Measurements from ENCODE around the gene HMCN2.
A peak's percentile ranks its signal among the peaks of the same experiment; 100 is the strongest.
"Not testable (repeated sequence)": the region's sequence is repeated elsewhere in the genome, so short reads cannot be mapped to it uniquely, and the experiment has no call there.

Gene HMCN2

DNA sequence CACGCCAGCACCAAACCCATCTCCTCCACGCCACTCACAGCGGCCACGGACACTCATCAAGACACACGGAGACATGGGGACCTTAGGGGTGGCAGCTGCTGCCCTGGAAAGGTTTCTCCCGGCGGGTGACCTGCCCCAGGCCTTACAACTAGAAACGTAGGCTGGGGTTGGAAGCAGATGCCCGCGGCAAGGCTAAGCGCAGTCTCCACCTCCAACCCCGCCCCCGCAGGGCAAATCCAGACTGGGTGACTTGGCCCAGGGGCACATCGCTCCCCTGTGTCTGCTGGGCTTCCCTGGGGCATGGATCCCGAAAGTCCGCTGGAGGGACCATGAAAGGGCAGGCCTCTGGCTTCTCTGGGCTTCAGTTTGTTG is 167.2 kb downstream of the HMCN2 start:
- DNase-seq (ENCODE audit: low spot score) = no peak

DNA sequence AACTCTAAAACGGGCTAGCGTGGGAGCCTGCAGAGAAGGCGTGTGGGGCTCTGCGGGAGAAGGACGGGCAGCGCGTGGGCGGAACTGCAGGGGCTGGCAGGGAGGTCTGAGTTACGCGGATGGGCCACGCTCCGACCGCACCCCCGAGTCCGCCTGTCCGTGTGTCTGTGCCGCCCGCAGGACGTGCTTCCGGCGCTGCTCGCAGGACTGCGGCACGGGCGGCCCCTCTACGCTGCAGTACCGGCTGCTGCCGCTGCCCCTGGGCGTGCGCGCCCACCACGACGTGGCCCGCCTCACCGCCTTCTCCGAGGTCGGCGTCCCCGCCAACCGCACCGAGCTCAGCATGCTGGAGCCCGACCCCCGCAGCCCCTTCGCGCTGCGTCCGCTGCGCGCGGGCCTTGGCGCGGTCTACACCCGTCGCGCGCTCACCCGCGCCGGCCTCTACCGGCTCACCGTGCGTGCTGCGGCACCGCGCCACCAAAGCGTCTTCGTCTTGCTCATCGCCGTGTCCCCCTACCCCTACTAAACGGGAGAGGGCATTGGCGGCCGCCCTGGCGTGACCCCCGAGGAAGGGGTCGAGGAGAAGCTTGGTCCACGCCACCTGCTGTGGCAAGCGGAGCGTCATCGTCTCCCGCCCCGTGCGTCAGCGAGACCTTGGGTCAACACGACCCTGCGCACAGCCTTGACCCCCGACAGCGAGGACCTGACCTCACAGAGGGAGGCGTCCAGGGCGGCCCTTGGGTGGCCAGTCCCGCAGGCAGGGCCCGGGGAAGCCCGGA is 167.8 kb downstream of the HMCN2 start:
- peak; percentile 74 for DNase-seq (ENCODE audit: low spot score)

DNA sequence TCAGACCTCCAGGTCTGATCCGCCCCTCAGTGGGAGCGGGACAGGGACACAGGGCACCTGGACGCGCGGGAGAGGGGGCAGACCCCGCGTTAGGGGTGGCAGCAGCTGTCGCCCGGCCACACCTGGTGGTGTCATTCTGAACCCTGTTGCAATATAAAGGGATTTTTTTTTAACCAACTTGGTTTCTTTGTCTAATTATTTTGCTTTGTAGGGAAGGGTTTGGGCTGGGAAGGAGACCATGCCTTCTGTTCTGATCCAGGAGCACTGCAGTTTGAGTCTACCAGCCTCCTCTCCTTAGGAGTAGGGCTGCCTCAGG is 168.3 kb downstream of the HMCN2 start:
- DNase-seq (ENCODE audit: low spot score) = no peak

- DNase-seq (ENCODE audit: low spot score) = not testable (repeated sequence)
Measured at GRCh38 chr9:130434656-130435055, 169.1 kb downstream of the HMCN2 start.

DNA sequence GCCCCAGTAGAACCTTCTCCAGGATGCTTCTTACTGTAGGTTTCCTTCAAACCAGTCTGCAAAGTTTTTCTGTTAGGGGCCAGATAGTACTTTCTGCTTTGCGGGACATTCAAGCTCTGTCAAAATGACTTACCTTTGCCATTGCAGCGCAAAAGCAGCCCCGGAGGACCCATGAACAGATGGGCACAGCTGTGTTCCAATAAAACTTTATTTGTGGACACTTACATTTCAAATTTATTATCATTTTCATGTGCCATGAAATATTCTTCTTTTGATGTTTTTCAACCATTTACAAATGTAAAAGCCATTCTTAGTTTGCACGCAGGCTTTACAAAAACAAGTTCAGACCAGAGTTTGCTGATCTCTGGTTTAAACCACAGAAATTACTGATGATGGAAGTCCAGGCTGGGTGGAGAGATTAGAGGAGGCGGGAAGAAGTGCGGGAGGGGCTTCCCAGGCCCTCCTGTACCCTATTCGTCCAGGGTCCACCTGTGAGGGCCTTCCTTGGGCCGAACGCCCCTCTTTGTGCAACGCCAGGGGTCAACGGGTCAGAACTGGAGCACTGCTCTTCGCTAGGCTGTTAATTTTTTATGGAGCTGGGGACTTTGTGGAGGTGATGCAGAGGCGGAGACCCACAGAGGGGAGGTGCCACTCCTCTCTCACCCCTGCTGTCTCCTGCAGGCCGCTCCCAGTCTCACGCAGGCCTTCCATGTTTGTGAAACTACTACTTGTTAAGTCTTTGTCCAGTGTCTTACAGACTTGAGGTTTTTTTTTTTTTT is 171.6 kb downstream of the HMCN2 start:
- DNase-seq (ENCODE audit: low spot score) = no peak

DNA sequence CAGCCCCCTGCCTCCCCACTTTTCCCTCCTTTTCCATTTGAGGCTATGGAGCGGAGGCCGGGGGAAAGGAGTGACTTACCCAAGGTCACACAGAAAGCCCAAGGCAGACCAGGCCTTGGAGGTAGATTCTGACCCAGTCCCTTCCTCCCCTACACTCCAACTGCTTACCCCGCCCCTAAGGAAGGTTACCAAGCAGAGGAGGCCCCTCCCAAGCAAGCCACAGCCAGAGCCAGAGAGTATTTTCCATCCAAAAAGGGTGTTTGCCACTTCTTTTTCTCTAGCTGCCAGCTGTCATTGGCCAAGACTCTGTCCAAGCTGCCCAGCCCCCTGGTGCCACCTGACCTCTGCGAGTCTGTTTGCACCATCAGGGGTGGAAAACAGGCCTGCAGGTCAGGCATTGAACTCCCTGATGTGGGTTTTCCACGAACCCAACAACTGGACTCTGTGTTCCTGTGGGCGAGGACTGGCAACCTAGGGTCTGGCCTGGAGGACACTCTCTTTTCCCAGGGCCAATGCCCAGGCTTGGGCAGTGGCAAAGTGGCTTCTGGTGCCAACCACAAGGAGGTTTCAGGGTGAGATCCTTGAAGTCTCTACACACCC is 172.9 kb downstream of the HMCN2 start:
- DNase-seq (ENCODE audit: low spot score) = no peak

GRCh38 chr9:130441031-130441430 is 175.5 kb downstream of the HMCN2 start:
- DNase-seq (ENCODE audit: low spot score) = no peak

DNA sequence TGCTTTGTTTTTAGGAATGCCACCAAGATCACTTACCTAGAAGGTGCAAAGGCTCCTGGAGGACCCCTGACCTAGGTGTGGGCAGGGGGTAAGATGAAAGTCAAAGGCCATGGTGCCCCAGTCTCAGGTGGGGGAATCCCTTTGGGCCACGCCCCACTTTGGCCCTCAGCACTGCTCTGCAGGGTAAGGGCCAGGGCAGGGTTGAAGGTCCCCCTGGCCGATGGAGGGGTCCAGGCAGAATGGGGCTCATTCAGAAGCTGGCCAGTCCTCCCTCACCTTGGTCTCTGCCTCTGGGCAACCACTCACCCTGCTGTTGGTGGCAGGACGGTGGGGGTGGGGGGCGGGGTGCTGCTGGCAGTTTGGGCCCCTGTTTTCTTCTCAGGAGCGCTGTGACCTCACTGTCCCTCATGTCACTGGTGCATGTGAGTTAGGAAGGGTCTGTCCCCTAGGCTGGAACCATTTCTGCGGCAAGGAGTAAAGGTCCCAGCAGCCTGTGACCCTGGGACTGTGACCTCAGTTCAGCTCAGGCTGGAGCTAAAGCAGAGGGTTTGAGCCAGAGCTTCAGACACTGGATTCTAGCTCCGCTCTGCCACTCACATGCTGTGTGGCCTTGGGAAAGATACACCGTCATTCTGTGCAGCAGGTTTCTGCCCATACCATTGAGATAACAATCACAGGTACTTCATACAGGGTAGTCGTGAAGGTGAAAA is 177.3 kb downstream of the HMCN2 start:
- no peak for DNase-seq (ENCODE audit: low spot score)

DNA sequence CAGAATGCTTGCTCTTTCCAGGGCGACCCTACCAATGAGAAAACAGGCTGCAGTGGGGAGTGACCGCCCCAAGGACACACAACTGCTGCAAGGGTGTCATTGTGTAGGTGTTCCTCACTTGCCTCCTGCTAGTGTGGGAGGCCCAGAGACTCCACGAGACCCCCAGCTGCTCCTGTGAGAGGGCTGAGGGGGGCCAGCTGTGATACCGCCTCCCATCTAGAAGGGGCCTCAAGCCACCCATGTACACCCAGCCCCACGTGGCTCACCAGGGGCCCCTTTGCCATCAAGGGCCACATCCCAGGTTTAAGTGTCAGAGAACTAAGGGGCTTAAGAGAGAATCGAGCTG is 177.9 kb downstream of the HMCN2 start:
- DNase-seq (ENCODE audit: low spot score) = no peak

DNA sequence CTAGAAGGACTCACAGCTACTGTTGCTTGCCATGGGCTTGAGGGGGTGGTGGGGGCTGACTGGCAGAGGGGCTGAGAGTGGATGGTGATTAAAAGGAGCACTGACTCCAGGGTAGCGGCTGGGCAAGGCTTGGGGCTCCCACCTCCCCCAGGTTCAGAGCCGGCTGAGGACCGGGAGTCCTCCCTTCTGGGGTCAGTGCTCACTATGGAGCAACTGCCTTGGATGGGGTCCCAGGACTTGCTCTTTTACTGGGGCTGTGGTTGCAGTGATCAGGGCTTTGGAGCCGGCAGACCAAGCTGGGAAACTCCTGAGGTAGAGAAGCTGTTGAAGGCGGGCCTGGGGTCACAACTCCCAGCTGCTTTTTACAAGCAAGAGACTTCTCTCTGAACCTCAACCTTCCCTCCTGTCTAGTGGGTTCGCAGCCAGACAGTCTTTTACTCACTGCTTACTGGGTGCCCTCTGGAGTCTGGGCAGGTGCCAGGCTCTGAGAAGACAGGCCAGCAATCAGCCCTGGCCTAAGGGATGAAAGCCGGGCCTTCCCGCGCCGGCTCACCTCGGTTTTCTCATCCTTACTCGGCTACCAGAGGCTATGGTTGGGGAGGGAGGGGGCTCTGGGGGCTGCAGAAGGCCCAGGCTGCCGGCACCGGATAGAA is 178.4 kb downstream of the HMCN2 start:
- DNase-seq (ENCODE audit: low spot score) = no peak

GRCh38 chr9:130444565-130445221 is 179.1 kb downstream of the HMCN2 start, which contains the start of gene ASS1:
Gene ASS1, plus strand, starts transcription at chr9:130444961. Its CDS starts 7,268 bp downstream, at chr9:130452229.
- DNase-seq (ENCODE audit: low spot score) = peak; percentile 70

- DNase-seq (ENCODE audit: low spot score) = peak; percentile 63
Measured at GRCh38 chr9:130445268-130445983, 179.9 kb downstream of the HMCN2 start.

- DNase-seq (ENCODE audit: low spot score) = peak; percentile 95
Measured at GRCh38 chr9:130446101-130446861, 180.7 kb downstream of the HMCN2 start.

DNA sequence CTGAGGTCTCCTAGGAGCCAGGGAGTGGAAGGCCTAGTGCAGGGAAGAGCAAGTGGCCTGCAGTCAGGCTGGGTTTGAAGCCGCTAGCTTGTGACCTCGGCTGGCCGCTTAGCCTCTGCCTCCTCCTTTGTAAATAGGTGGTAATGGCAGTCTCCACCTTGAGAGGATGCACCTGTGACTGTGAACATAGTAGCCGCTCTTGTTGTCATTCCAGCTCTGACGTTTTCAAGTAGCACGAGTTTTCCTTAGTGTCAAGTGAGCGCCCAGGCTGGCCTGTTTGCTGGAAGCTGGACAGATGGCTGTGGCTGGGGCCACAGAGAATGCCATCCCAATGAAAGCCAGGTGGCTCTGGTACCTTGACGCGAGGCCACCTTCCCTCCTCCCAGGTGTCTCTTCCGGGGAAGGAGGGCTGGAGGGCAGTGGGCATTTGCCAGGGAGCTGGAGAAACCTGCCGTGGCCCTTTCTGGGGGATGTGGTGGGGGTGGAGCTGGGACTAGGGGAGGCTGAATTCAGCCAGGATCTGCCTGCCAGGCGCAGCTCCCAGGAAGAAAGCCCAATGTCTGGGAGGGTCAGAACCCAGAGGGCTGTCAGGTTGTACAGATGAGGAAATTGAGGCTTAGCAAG is 181.7 kb downstream of the HMCN2 start:
- DNase-seq (ENCODE audit: low spot score) = no peak

- peak; percentile 35 for DNase-seq (ENCODE audit: low spot score)
Measured at GRCh38 chr9:130448035-130448624, 182.6 kb downstream of the HMCN2 start.

GRCh38 chr9:130448771-130449603 is 183.4 kb downstream of the HMCN2 start:
- DNase-seq (ENCODE audit: low spot score) = no peak

- no peak for DNase-seq (ENCODE audit: low spot score)
Measured at GRCh38 chr9:130450344-130451003, 184.9 kb downstream of the HMCN2 start.

DNA sequence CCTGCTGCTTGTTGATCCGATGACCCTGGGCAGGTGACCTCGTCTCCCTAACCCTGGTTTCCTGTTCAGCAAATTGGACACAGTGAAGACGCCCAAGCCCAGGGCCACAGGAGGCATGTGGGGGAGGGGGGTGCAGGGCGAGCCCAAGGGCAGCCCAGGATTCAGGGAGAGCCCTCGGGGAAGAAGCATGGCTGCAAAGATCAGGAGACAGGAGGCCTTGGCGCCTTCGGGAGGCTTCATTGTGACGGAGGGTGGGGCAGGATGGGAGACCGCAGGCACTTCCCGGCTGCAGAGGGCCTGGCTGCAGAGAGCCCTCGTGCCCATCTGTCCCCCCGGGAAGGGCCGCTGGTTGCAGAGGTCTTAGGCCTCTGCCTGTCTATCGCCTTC is 185.4 kb downstream of the HMCN2 start:
- DNase-seq (ENCODE audit: low spot score) = no peak
